Calu3 (cell line): Measurements from ENCODE around the gene BEGAIN. TPM values are rescaled to one million over a fixed set of nuclear protein-coding genes. Genes with fewer than 3 reads are reported as not detected.

Source experiments
- BruUV-seq: library from RNA; stranded (reverse); fragments of 400-500 nt; replicated peaks from 2 replicates; lab custom pipeline; 2021; lab: Mats Ljungman, UMichigan
- CTCF ChIA-PET: fragments of 300-600 bp; sonication (Branson Sonifier 250); formaldehyde crosslinking; loops from one replicate; lab custom pipeline; 2022; ENCODE audit warnings: antibody characterized with exemption; lab: Charles Lee
- DNase-seq: peaks from one replicate; pipeline ENCODE4 v3.0.0; 2022
- H3K27ac Mint-ChIP-seq: one replicate; pipeline ENCODE4 v1.8.0; 2022; ENCODE audit warnings: mixed read lengths; ENCODE audit not compliant: unreplicated experiment
- H3K27me3 Mint-ChIP-seq: one replicate; pipeline ENCODE4 v1.8.0; 2022; ENCODE audit warnings: mixed read lengths; ENCODE audit not compliant: unreplicated experiment
- H3K36me3 Mint-ChIP-seq: one replicate; pipeline ENCODE4 v1.8.0; 2022; ENCODE audit warnings: mild to moderate bottlenecking, moderate library complexity, mixed read lengths; ENCODE audit not compliant: insufficient read depth, unreplicated experiment
- H3K4me1 Mint-ChIP-seq: one replicate; pipeline ENCODE4 v1.8.0; 2022; ENCODE audit warnings: mild to moderate bottlenecking, low read depth, mixed read lengths; ENCODE audit not compliant: unreplicated experiment
- H3K4me3 Mint-ChIP-seq: one replicate; pipeline ENCODE4 v1.8.0; 2022; ENCODE audit warnings: mild to moderate bottlenecking, low read depth, moderate library complexity, mixed read lengths; ENCODE audit not compliant: unreplicated experiment
- H3K9me3 Mint-ChIP-seq: one replicate; pipeline ENCODE4 v1.8.0; 2022; ENCODE audit warnings: low read depth, mixed read lengths; ENCODE audit not compliant: unreplicated experiment
- intact Hi-C: fragments of 100-400 bp; cut with micrococcal nuclease; formaldehyde crosslinking; loops from one replicate; pipeline ENCODE4 v1.10.0; 2022; ENCODE audit not compliant: unreplicated experiment
- total RNA-seq: library from RNA; stranded (reverse); gene quantifications from 2 replicates; pipeline ENCODE4 v1.2.3, GENCODE V29; 2022
- TF ChIP-seq, protein P1 (sequence below): fragments of 200-600 bp; IDR thresholded peaks from one replicate; pipeline ENCODE4 v1.8.0; 2022; ENCODE audit warnings: antibody characterized with exemption; ENCODE audit not compliant: unreplicated experiment

Gene BEGAIN
- total RNA-seq, 1 experiment from 2014 or later, result 0.26 TPM

DNA sequence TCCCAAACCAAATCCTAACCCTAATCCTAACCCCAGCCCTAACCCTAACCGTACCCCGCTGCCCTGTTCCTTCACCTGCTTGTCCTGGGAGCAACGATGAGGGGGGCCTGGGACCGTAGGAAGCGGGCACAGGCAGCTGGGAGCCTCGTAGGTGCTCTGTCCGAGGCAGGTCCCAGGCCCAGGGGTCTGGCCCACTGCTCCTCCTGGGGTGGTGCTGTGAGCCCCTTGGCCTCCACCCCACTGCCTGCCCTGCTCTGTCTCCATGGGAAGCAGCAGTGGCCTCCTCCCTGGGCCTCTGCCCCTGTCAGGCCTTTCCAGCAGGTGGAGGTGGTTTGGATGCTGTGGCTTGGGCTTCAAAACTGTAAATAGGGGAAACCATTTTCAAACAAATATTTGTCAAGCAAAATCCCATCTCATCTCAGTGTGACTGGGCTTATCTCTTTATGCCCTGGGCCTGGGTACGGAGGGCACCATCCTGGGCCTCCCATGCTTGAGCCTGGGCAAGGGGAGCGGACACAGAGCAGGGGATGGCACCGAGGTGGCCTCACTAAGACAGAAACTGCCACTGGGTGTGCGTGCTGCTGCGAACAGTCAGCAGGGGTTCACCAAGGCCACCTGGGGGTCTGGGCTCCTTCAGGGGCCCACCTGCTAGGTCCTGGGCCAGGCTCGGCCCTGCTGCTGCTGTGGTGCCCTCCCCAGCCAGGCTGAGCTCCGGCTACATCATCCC, 3.7 kb upstream of the BEGAIN start:
- intact Hi-C loops, result no loop called here
- TF ChIP-seq, protein P1, sequence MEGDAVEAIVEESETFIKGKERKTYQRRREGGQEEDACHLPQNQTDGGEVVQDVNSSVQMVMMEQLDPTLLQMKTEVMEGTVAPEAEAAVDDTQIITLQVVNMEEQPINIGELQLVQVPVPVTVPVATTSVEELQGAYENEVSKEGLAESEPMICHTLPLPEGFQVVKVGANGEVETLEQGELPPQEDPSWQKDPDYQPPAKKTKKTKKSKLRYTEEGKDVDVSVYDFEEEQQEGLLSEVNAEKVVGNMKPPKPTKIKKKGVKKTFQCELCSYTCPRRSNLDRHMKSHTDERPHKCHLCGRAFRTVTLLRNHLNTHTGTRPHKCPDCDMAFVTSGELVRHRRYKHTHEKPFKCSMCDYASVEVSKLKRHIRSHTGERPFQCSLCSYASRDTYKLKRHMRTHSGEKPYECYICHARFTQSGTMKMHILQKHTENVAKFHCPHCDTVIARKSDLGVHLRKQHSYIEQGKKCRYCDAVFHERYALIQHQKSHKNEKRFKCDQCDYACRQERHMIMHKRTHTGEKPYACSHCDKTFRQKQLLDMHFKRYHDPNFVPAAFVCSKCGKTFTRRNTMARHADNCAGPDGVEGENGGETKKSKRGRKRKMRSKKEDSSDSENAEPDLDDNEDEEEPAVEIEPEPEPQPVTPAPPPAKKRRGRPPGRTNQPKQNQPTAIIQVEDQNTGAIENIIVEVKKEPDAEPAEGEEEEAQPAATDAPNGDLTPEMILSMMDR, result no peak
- Mint-ChIP-seq H3K27ac (no peak overlapping the region), H3K4me3 (no peak overlapping the region), H3K4me1 (no peaks in the 10 kb centered on the region), H3K36me3 (no peaks in the 10 kb centered on the region), H3K27me3 (peaks cover 83% of the 10 kb centered on the region), H3K9me3 (no peaks in the 10 kb centered on the region)
- no TSS peak for BruUV-seq
- DNase-seq, result no peak
- CTCF ChIA-PET, result no interaction called here

DNA sequence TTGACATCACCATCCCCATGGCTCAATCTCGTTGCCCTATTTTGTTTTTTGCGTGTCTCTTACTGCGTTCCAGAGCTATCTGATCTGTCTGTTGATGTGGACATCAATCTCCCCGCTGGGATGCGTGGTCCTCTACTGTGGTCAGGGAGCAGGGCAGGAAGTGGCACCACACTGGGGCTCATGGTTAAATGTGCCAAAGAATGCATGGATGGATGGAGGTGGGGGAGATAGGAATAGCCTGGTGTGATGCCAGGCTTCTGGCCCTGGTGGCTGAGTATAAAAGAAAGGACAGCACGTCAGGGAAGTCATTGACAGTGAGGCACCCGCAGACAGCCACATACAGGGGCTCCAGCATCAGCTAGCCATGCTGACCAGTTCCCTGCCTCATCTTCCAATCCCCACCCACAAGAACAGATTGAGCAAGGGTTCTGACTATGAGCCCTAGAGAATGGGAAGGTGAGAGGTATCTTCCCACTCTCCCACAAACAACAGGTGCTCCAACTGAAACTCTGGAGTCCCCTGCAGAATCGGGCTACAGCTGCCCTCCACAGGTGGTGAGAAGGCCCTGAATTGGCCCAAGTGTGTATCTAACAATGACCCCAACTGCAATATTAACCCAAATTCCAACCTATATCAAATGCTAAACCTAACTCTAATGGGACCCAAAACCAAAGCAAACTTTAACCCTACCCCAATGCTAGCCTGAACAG, 2.7 kb upstream of the BEGAIN start:
- TF ChIP-seq, protein P1, result no peak
- no peaks in the 10 kb centered on the region for H3K9me3 Mint-ChIP-seq
- BruUV-seq, result no TSS peak
- CTCF ChIA-PET, result no interaction called here
- no peak overlapping the region for H3K4me3 Mint-ChIP-seq
- peaks cover 74% of the 10 kb centered on the region for H3K27me3 Mint-ChIP-seq
- intact Hi-C loops, result no loop called here
- H3K27ac Mint-ChIP-seq, result no peak overlapping the region
- no peaks in the 10 kb centered on the region for H3K4me1 Mint-ChIP-seq
- no peaks in the 10 kb centered on the region for H3K36me3 Mint-ChIP-seq
- no peak for DNase-seq

DNA sequence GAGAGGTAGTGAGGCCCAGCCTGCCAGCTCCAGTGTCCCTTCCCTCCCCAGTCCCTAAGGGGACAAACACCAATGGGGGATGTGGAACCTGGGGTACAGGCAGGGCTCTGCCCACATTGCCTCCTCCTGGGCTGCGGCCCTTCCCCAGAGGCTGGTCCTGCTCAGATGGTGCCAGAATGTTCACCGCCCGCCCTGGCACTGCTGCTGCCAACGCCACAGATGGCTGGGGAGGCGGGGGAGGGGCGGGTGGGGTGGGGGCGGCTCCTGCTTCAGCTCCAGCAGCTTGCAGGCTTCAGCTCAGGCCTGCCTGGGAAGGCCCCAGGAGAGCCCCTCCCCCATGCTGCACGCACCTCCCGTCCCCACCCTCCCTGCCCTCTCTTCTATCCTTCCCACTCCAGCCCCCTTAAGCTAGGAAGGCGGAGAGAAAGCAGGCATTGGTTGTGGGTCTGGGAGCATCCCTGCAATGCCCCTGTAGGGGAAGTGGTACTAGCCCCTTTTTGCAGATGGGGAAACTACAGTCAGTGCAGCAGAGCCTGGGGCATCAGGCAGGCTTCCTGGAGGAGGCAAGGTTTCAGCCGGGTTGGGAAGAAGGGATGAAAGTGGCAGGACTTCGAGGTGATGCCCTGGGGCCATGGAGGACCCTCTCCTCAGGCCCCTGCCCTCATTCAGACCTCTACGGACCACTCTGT, 2.0 kb upstream of the BEGAIN start:
- peaks cover 74% of the 10 kb centered on the region for H3K27me3 Mint-ChIP-seq
- TF ChIP-seq, protein P1, result no peak
- CTCF ChIA-PET, result no interaction called here
- H3K36me3 Mint-ChIP-seq, result no peaks in the 10 kb centered on the region
- H3K4me1 Mint-ChIP-seq, result no peaks in the 10 kb centered on the region
- no peak overlapping the region for H3K4me3 Mint-ChIP-seq
- no peak for DNase-seq
- no TSS peak for BruUV-seq
- intact Hi-C loops, result no loop called here
- no peaks in the 10 kb centered on the region for H3K9me3 Mint-ChIP-seq
- H3K27ac Mint-ChIP-seq, result no peak overlapping the region

DNA sequence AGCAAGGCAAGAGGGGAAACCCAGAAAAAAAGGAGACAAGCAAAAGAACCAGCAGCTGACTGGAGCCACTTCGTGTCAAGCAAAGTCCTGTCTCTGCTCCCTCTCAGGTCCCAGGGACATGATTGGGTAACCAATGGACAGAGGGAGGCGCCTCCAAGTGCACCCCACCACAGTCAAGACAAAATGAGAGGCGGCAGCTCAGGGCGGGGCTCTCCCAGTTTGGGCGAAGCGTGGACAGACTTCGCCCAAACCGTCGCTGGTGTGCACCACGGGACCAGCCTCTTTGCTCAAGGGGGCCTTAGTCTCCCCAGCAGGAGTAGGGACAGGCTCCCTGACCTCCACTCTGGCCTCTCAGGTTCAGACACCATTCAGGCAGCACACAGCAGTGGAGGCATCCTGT, 1.5 kb upstream of the BEGAIN start:
- TF ChIP-seq, protein P1, result no peak
- intact Hi-C loops, result no loop called here
- no peak overlapping the region for H3K27ac Mint-ChIP-seq
- DNase-seq, result no peak
- CTCF ChIA-PET, result no interaction called here
- H3K4me3 Mint-ChIP-seq, result no peak overlapping the region
- peaks cover 73% of the 10 kb centered on the region for H3K27me3 Mint-ChIP-seq
- no peaks in the 10 kb centered on the region for H3K36me3 Mint-ChIP-seq
- no peaks in the 10 kb centered on the region for H3K4me1 Mint-ChIP-seq
- BruUV-seq, result no TSS peak
- no peaks in the 10 kb centered on the region for H3K9me3 Mint-ChIP-seq
